NCI-H2029 treated with DMSO at 0.1 percent for 48 hours (cell line): ENCODE data around the gene CASKIN2.
A peak's percentile ranks its signal among the peaks of the same experiment; 100 is the strongest.
"Not testable (repeated sequence)": the region's sequence is repeated elsewhere in the genome, so short reads cannot be mapped to it uniquely, and the experiment has no call there.

Experiments used
- DNase-seq: peaks from one replicate; lab custom pipeline; 2025; lab: John Stamatoyannopoulos, UW

CASKIN2 gene

GRCh38 chr17:75472119-75472518 lies 43.2 kb downstream of the CASKIN2 start:
- DNase-seq: peak; percentile 37

- no peak for DNase-seq
Observed at GRCh38 chr17:75471207-75471606, 44.1 kb downstream of the CASKIN2 start.

- DNase-seq: peak; percentile 30
Observed at GRCh38 chr17:75468779-75469373, 46.5 kb downstream of the CASKIN2 start.

- DNase-seq: peak; percentile 30
Observed at GRCh38 chr17:75468291-75468754, 47.0 kb downstream of the CASKIN2 start.

- DNase-seq: no peak
Observed at GRCh38 chr17:75465039-75465438, 50.3 kb downstream of the CASKIN2 start.

GRCh38 chr17:75463603-75464002 lies 51.7 kb downstream of the CASKIN2 start:
- no peak for DNase-seq

GRCh38 chr17:75460295-75460694 lies 55.0 kb downstream of the CASKIN2 start:
- DNase-seq: no peak

GRCh38 chr17:75459590-75460267 lies 55.6 kb downstream of the CASKIN2 start:
- DNase-seq: no peak

- DNase-seq: no peak
Observed at GRCh38 chr17:75459246-75459589, 56.1 kb downstream of the CASKIN2 start.

GRCh38 chr17:75457047-75457654 lies 58.2 kb downstream of the CASKIN2 start:
- no peak for DNase-seq

GRCh38 chr17:75456417-75457046 lies 58.8 kb downstream of the CASKIN2 start, which contains the start of gene TMEM94:
TSS of gene TMEM94 (plus strand) at chr17:75456635. CDS start at chr17:75471906, 15,271 bp downstream.
- peak; percentile 87 for DNase-seq

- DNase-seq: no peak
Observed at GRCh38 chr17:75456039-75456416, 59.3 kb downstream of the CASKIN2 start.

- not testable (repeated sequence) for DNase-seq
Observed at GRCh38 chr17:75454672-75455071, 60.7 kb downstream of the CASKIN2 start.

- no peak for DNase-seq
Observed at GRCh38 chr17:75454193-75454592, 61.1 kb downstream of the CASKIN2 start.

- DNase-seq: no peak
Observed at GRCh38 chr17:75450270-75450669, 65.1 kb downstream of the CASKIN2 start.
